Fibroblast of villous mesenchyme (primary cell): ENCODE results near the gene C1orf198. TPM values are rescaled to one million over a fixed set of nuclear protein-coding genes. Genes with fewer than 3 reads are reported as not detected.

Experiments used
- DNase-seq: peaks from one replicate; pipeline ENCODE4 v3.0.0-alpha.2; 2010; ENCODE audit warnings: low read depth
- H3K4me3 ChIP-seq: 2 replicates; pipeline ENCODE4 v1.5.1; 2011; ENCODE audit warnings: low read depth, mild to moderate bottlenecking, low read length
- CTCF ChIP-seq: IDR thresholded peaks from 2 replicates; pipeline ENCODE4 v1.5.1; 2012; ENCODE audit warnings: low read depth, mild to moderate bottlenecking, low read length; ENCODE audit not compliant: insufficient read depth
- total RNA-seq: library from RNA; depleted of rRNA; stranded (reverse); fragments of >200 nt; gene quantifications from 2 replicates; pipeline ENCODE4 v1.2.3, GENCODE V29; 2012

The C1orf198 gene
- total RNA-seq, 1 donor: 399 TPM

GRCh38 chr1:230900984-230901383, 32.7 kb upstream of the C1orf198 start:
- DNase-seq: no peak
- no peak for TF ChIP-seq CTCF
- H3K4me3 ChIP-seq: no peak overlapping the region

GRCh38 chr1:230899841-230900251, 31.5 kb upstream of the C1orf198 start:
- DNase-seq: peak; percentile 78
- no peak overlapping the region for H3K4me3 ChIP-seq
- TF ChIP-seq CTCF: no peak

GRCh38 chr1:230898748-230899147, 30.4 kb upstream of the C1orf198 start:
- no peak for TF ChIP-seq CTCF
- no peak for DNase-seq
- no peak overlapping the region for H3K4me3 ChIP-seq

- H3K4me3 ChIP-seq: no peak overlapping the region
- DNase-seq: no peak
- no peak for TF ChIP-seq CTCF
These were observed 29.8 kb upstream of the C1orf198 start for GRCh38 chr1:230898144-230898543.

- no peak for TF ChIP-seq CTCF
- H3K4me3 ChIP-seq: no peak overlapping the region
- no peak for DNase-seq
These were observed 28.5 kb upstream of the C1orf198 start for GRCh38 chr1:230896779-230897178.

GRCh38 chr1:230895452-230895851, 27.1 kb upstream of the C1orf198 start:
- no peak for DNase-seq
- H3K4me3 ChIP-seq: no peak overlapping the region
- no peak for TF ChIP-seq CTCF

GRCh38 chr1:230894664-230895063, 26.3 kb upstream of the C1orf198 start:
- TF ChIP-seq CTCF: no peak

More at GRCh38 chr1:230894664-230895063, 26.3 kb upstream of the C1orf198 start:
- H3K4me3 ChIP-seq: no peak overlapping the region
- no peak for DNase-seq
